GM23248 (cell line): ENCODE measurements around the gene IKZF1. TPM values are rescaled to one million over a fixed set of nuclear protein-coding genes. Genes with fewer than 3 reads are reported as not detected.

Experiments used
- DNase-seq: peaks from one replicate; pipeline ENCODE4 v3.0.0-alpha.2; 2015
- H2AFZ ChIP-seq: fragments of 200-600 bp; sonication (generic); 2 replicates; pipeline ENCODE4 v1.6.1; 2016; ENCODE audit warnings: antibody characterized with exemption
- H3F3A ChIP-seq: fragments of 200-600 bp; sonication (generic); 2 replicates; pipeline ENCODE4 v1.6.1; 2016; ENCODE audit warnings: mild to moderate bottlenecking, antibody characterized with exemption, mixed run types; ENCODE audit not compliant: insufficient read depth
- H3K27ac ChIP-seq: fragments of 200-600 bp; sonication (generic); 2 replicates; pipeline ENCODE4 v1.5.1; 2016; ENCODE audit warnings: mild to moderate bottlenecking
- H3K27me3 ChIP-seq: fragments of 200-600 bp; sonication (generic); replicated peaks from 2 replicates; pipeline ENCODE4 v1.6.1; 2016; ENCODE audit warnings: mild to moderate bottlenecking; ENCODE audit not compliant: insufficient read depth
- H3K36me3 ChIP-seq: fragments of 200-600 bp; sonication (generic); 2 replicates; pipeline ENCODE4 v1.6.1; 2016; ENCODE audit warnings: low read depth, mild to moderate bottlenecking
- H3K4me1 ChIP-seq: fragments of 200-600 bp; sonication (generic); 2 replicates; pipeline ENCODE4 v1.6.1; 2016; ENCODE audit warnings: mild to moderate bottlenecking; ENCODE audit not compliant: insufficient read depth
- H3K4me2 ChIP-seq: fragments of 200-600 bp; sonication (generic); one replicate; pipeline ENCODE4 v1.6.1; 2016; ENCODE audit warnings: mild to moderate bottlenecking; ENCODE audit not compliant: unreplicated experiment
- H3K4me3 ChIP-seq: fragments of 200-600 bp; sonication (generic); 2 replicates; pipeline ENCODE4 v1.5.1; 2016; ENCODE audit warnings: mild to moderate bottlenecking
- H3K79me2 ChIP-seq: fragments of 200-600 bp; sonication (generic); 2 replicates; pipeline ENCODE4 v1.6.1; 2016; ENCODE audit warnings: mild to moderate bottlenecking; ENCODE audit not compliant: insufficient read depth
- H3K9ac ChIP-seq: fragments of 200-600 bp; sonication (generic); 2 replicates; pipeline ENCODE4 v1.6.1; 2016; ENCODE audit warnings: mild to moderate bottlenecking
- H3K9me2 ChIP-seq: fragments of 200-600 bp; sonication (generic); 2 replicates; pipeline ENCODE4 v1.6.1; 2016; ENCODE audit warnings: mixed run types, mild to moderate bottlenecking, moderate library complexity; ENCODE audit not compliant: insufficient read depth
- H3K9me3 ChIP-seq: fragments of 200-600 bp; sonication (generic); one replicate; pipeline ENCODE4 v1.6.1; 2017; ENCODE audit warnings: low read depth
- H4K20me1 ChIP-seq: fragments of 200-600 bp; sonication (generic); 2 replicates; pipeline ENCODE4 v1.6.0; 2016; ENCODE audit not compliant: insufficient read depth
- EZH2 ChIP-seq: fragments of 200-600 bp; sonication (generic); IDR thresholded peaks from 2 replicates; pipeline ENCODE4 v1.6.1; 2018; ENCODE audit warnings: antibody characterized with exemption, mild to moderate bottlenecking; ENCODE audit not compliant: insufficient read depth, poor library complexity, severe bottlenecking
- EZH2phosphoT487 ChIP-seq: fragments of 200-600 bp; sonication (generic); IDR thresholded peaks from 2 replicates; pipeline ENCODE4 v1.6.1; 2018; ENCODE audit warnings: antibody characterized with exemption, moderate library complexity, mild to moderate bottlenecking, low read depth; ENCODE audit not compliant: insufficient read depth
- WGBS, 2 experiments: methylation state at CpG; one replicate each; pipeline ENCODE4 v1.1.6; 2015 to 2017; ENCODE audit warnings: low lambda C conversion rate in 2 of 2, low coverage in 1 of 2; ENCODE audit errors: missing lambda C conversion rate in 2 of 2; 5-methylcytosine and 5-hydroxymethylcytosine counted together
- in situ Hi-C: fragments of 300-500 bp; cut with MboI; formaldehyde crosslinking; loops from 2 replicates; pipeline ENCODE4 v1.15.0; 2020
- polyA plus RNA-seq: library from polyadenylated mRNA; unstranded; fragments of >200 nt; fragmentation: Nextera tagmentation; extraction: Ambion mirVana; gene quantifications from 2 replicates; pipeline ENCODE4 v1.2.1, GENCODE V29; 2016
- total RNA-seq: library from RNA; depleted of rRNA; stranded (reverse); fragments of >200 nt; shearing (Covaris generic); gene quantifications from 2 replicates; pipeline ENCODE4 v1.2.3, GENCODE V29; 2014

Gene IKZF1
- total and polyA plus RNA-seq, 2 experiments from 2014 or later, result not detected

DNA sequence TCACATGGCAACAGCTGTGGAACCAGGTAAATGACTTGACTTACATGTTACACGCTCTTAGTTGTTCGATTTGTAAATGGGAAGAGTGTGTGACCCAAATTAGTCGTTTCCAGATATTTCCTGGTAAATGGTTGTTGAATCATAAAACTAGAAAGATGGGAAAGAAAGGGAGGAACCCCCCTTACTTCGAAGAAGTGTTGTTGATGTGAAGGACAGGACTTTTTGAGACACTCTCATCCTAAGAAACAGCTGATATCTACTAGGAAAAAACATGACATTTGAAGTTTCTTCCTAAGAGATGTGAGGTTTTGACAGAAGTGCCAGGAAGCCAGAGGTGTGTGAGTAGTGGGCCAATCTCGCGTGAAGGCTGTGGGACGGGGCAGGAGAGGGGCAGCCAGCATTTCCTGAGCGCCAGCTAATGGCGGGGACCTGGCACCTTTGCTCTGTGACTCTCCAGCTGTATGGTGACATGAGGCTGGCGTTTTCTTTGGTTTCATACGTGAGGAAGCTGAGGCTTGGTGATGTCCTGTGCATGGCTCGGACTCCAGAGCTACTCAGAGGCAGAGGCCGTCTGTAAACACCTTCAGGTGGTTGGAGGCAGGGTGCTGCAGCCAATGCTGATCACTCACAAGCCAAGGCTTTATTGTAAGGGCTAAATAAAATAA lies 53.7 kb downstream of the IKZF1 start:
- peaks cover 28% of the 10 kb centered on the region for H3K27me3 ChIP-seq
- no peak for TF ChIP-seq EZH2phosphoT487
- no peak for TF ChIP-seq EZH2

DNA sequence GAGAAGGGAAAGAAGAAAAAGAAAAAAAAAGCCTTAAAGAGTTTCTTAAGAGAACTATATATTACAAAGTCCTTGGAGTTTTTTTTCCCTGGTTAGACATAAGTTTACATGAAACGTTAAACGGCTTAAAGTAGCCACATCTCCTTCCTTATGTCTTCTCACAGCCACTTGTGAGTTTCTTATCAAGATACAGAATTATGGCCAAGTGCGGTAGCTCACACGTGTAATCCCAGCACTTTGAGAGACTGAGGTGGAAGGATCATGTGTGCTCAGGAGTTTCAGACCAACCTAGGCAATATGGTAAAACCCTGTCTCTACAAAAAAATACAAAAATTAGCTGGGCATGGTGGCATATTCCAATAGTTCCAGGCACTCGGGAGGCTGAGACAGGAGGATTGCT lies 54.3 kb downstream of the IKZF1 start:
- Histone ChIP-seq H3K27me3 (peaks cover 28% of the 10 kb centered on the region), H3K4me2 (no peak overlapping the region), H3K9me3 (no peaks in the 10 kb centered on the region), H2AFZ (no peak overlapping the region), H3K4me1 (no peaks in the 10 kb centered on the region), H3K27ac (no peak overlapping the region), H4K20me1 (no peaks in the 10 kb centered on the region), H3K79me2 (no peaks in the 10 kb centered on the region), H3K9ac (no peak overlapping the region), H3F3A (no peaks in the 10 kb centered on the region), H3K9me2 (no peaks in the 10 kb centered on the region), H3K4me3 (no peak overlapping the region), H3K36me3 (no peaks in the 10 kb centered on the region)
- TF ChIP-seq EZH2phosphoT487, result no peak
- no peak for TF ChIP-seq EZH2
- DNase-seq, result no peak
- in situ Hi-C loops, result no loop called here
- WGBS, 2 experiments, result 24 to 32% methylated on average over 5 of the region's 5 CpGs

More for the DNA sequence above, 53.7 kb downstream of the IKZF1 start:
- no peaks in the 10 kb centered on the region for H3K4me1 ChIP-seq
- in situ Hi-C loops, result no loop called here
- H3K4me3 ChIP-seq, result no peak overlapping the region
- H3K36me3 ChIP-seq, result no peaks in the 10 kb centered on the region
- no peaks in the 10 kb centered on the region for H3K9me3 ChIP-seq
- no peaks in the 10 kb centered on the region for H3F3A ChIP-seq
- H3K9ac ChIP-seq, result no peak overlapping the region
- WGBS, 2 experiments, result 31 to 32% methylated on average over 13 of the region's 13 CpGs
- H3K27ac ChIP-seq, result no peak overlapping the region
- H2AFZ ChIP-seq, result no peak overlapping the region
- no peaks in the 10 kb centered on the region for H3K9me2 ChIP-seq
- no peak for DNase-seq
- H4K20me1 ChIP-seq, result no peaks in the 10 kb centered on the region
- no peaks in the 10 kb centered on the region for H3K79me2 ChIP-seq
- no peak overlapping the region for H3K4me2 ChIP-seq

DNA sequence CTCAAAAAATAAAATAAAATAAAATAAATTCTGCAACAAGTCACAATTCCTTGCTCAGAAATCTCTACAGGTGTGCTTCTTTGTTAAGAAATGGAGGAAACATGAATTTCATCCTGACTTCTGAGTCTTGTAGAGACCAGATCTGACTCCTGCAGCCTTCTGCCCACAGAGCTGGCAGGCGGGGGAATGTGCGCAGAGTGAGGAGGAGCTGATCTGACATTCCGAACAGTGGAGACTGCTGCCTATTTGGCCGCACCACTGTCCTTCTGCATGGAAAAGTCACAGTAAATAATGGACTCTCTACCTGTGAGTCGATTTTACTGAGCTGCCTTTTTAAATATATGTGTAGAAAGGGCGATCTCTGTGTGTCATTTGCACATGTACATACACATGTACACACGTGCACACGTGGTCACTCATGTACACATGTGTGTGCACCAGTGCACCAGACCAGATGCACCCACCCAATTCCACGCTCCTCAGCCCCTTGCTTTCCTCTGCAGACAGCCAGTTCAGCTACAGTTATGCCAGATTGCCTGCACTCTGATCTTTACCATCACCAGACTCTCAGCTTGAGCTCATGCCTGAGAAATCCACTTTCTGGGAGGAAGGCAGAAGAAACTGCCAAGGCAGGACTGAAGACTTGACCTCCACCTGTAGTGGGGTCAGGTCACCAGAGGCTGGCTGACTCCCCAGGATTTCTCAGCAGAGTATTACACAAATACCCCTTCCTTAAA lies 54.9 kb downstream of the IKZF1 start:
- TF ChIP-seq EZH2phosphoT487, result no peak
- no peak for TF ChIP-seq EZH2
- no peaks in the 10 kb centered on the region for H3K4me1 ChIP-seq
- in situ Hi-C loops, result no loop called here
- H3K27me3 ChIP-seq, result peaks cover 28% of the 10 kb centered on the region
- H3K79me2 ChIP-seq, result no peaks in the 10 kb centered on the region
- no peak for DNase-seq
- H3K27ac ChIP-seq, result no peak overlapping the region
- no peaks in the 10 kb centered on the region for H3F3A ChIP-seq
- no peaks in the 10 kb centered on the region for H3K9me2 ChIP-seq
- no peaks in the 10 kb centered on the region for H3K36me3 ChIP-seq
- no peak overlapping the region for H2AFZ ChIP-seq
- no peak overlapping the region for H3K9ac ChIP-seq
- WGBS, 2 experiments, result 41 to 43% methylated on average over 9 of the region's 9 CpGs
- no peak overlapping the region for H3K4me2 ChIP-seq
- H3K9me3 ChIP-seq, result no peaks in the 10 kb centered on the region
- no peaks in the 10 kb centered on the region for H4K20me1 ChIP-seq
- no peak overlapping the region for H3K4me3 ChIP-seq

DNA sequence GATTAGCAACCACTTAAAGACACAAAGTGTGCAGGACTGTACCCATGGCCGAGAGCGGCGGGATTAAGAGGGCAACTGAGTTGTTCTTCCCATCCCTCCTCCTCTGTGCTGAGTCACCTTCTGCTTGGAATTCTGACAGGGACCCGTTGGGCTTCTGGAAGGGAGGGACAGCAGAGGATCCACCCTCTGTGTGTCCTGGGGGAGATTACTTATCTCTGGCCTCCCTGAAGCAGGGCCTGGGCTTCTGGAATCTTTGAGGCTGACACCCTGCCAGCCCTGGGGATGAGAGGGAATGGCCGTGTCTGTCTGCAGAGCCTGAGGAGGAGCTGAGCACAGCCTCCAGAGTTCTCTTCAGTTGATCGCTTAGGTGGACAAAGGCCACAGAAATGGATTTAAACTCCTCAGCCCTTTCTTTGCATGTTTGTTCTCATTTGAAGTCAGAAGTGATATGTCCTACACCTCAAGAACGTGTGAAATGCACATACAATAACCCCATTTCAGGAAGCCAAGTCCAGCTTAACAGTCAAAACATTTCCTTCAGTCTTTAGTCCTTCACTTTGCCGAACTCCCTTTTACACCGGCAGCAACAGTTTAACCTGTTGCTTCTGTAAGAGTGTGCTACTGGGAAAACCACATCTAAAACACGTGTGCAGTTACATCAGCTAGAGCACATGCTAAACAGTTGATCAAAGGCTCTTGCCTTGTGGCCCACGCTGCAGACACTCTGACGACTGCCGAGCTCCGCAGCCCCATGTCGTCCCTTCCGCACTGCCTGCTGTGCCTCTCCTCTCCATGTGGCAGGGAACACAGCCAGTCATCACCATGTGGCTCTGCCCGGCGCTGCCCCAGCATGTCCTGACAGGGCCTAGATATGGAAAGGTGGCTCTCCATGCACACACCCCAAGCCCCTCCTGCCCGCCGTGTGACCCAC lies 55.7 kb downstream of the IKZF1 start:
- Histone ChIP-seq H3K9me2 (no peaks in the 10 kb centered on the region), H2AFZ (no peak overlapping the region), H3K36me3 (no peaks in the 10 kb centered on the region), H3K4me2 (no peak overlapping the region), H3K27me3 (peaks cover 28% of the 10 kb centered on the region), H3K9me3 (no peaks in the 10 kb centered on the region), H3K27ac (no peak overlapping the region), H4K20me1 (no peaks in the 10 kb centered on the region), H3F3A (no peaks in the 10 kb centered on the region), H3K9ac (no peak overlapping the region), H3K79me2 (no peaks in the 10 kb centered on the region), H3K4me3 (no peak overlapping the region), H3K4me1 (no peaks in the 10 kb centered on the region)
- WGBS, 2 experiments, result 22 to 23% methylated on average over 20 of the region's 20 CpGs
- in situ Hi-C loops, result no loop called here
- peak; percentile 7 for DNase-seq
- TF ChIP-seq EZH2 (no peak), EZH2phosphoT487 (no peak)
